ENCODE results near the gene CDH4. TPM values are rescaled to one million over a fixed set of nuclear protein-coding genes. Genes with fewer than 3 reads are reported as not detected.

Gene CDH4
- total and polyA plus RNA-seq, 2 of the 8 experiments (the other 6 are each of a cell fraction or from before 2014, with no cell fraction given), result 4.3 to 7.9 TPM

DNA sequence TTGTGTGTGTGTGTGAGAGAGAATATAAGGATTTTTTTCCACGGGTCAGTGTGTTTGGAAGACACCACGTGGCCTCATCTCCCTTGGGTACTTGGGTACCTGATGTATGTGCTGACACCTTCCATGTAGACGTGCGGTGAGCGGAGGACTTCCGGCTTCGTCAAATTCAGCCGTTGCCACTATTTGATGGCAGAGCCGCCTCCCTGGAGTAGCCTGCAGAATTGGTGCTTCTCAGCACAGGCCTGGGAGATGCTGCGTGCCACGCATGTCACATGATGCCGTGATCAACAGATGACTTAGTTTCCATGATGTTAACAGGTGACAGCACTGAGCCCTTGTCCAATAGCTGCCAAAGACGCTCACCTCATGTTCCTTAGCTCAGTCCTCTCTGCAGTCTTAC, 69.4 kb downstream of the CDH4 start (continued):
- TF ChIP-seq, protein P1, sequence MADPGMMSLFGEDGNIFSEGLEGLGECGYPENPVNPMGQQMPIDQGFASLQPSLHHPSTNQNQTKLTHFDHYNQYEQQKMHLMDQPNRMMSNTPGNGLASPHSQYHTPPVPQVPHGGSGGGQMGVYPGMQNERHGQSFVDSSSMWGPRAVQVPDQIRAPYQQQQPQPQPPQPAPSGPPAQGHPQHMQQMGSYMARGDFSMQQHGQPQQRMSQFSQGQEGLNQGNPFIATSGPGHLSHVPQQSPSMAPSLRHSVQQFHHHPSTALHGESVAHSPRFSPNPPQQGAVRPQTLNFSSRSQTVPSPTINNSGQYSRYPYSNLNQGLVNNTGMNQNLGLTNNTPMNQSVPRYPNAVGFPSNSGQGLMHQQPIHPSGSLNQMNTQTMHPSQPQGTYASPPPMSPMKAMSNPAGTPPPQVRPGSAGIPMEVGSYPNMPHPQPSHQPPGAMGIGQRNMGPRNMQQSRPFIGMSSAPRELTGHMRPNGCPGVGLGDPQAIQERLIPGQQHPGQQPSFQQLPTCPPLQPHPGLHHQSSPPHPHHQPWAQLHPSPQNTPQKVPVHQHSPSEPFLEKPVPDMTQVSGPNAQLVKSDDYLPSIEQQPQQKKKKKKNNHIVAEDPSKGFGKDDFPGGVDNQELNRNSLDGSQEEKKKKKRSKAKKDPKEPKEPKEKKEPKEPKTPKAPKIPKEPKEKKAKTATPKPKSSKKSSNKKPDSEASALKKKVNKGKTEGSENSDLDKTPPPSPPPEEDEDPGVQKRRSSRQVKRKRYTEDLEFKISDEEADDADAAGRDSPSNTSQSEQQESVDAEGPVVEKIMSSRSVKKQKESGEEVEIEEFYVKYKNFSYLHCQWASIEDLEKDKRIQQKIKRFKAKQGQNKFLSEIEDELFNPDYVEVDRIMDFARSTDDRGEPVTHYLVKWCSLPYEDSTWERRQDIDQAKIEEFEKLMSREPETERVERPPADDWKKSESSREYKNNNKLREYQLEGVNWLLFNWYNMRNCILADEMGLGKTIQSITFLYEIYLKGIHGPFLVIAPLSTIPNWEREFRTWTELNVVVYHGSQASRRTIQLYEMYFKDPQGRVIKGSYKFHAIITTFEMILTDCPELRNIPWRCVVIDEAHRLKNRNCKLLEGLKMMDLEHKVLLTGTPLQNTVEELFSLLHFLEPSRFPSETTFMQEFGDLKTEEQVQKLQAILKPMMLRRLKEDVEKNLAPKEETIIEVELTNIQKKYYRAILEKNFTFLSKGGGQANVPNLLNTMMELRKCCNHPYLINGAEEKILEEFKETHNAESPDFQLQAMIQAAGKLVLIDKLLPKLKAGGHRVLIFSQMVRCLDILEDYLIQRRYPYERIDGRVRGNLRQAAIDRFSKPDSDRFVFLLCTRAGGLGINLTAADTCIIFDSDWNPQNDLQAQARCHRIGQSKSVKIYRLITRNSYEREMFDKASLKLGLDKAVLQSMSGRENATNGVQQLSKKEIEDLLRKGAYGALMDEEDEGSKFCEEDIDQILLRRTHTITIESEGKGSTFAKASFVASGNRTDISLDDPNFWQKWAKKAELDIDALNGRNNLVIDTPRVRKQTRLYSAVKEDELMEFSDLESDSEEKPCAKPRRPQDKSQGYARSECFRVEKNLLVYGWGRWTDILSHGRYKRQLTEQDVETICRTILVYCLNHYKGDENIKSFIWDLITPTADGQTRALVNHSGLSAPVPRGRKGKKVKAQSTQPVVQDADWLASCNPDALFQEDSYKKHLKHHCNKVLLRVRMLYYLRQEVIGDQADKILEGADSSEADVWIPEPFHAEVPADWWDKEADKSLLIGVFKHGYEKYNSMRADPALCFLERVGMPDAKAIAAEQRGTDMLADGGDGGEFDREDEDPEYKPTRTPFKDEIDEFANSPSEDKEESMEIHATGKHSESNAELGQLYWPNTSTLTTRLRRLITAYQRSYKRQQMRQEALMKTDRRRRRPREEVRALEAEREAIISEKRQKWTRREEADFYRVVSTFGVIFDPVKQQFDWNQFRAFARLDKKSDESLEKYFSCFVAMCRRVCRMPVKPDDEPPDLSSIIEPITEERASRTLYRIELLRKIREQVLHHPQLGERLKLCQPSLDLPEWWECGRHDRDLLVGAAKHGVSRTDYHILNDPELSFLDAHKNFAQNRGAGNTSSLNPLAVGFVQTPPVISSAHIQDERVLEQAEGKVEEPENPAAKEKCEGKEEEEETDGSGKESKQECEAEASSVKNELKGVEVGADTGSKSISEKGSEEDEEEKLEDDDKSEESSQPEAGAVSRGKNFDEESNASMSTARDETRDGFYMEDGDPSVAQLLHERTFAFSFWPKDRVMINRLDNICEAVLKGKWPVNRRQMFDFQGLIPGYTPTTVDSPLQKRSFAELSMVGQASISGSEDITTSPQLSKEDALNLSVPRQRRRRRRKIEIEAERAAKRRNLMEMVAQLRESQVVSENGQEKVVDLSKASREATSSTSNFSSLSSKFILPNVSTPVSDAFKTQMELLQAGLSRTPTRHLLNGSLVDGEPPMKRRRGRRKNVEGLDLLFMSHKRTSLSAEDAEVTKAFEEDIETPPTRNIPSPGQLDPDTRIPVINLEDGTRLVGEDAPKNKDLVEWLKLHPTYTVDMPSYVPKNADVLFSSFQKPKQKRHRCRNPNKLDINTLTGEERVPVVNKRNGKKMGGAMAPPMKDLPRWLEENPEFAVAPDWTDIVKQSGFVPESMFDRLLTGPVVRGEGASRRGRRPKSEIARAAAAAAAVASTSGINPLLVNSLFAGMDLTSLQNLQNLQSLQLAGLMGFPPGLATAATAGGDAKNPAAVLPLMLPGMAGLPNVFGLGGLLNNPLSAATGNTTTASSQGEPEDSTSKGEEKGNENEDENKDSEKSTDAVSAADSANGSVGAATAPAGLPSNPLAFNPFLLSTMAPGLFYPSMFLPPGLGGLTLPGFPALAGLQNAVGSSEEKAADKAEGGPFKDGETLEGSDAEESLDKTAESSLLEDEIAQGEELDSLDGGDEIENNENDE (IDR thresholded peaks at IDR 0.05; ENCODE audit: insufficient replicate concordance, low read length), result no peak
- no peak for TF ChIP-seq YY1 (IDR thresholded peaks at IDR 0.05; ENCODE audit: low read depth, low read length)
- no peak for TF ChIP-seq SP2 (IDR thresholded peaks at IDR 0.05; ENCODE audit: low read length)
- no peak for TF ChIP-seq TEAD4 (IDR thresholded peaks at IDR 0.05; ENCODE audit: low read depth, low read length)
- no peak for TF ChIP-seq SIX5 (IDR thresholded peaks at IDR 0.05; ENCODE audit: low read depth, low read length)
- no peak for TF ChIP-seq NRF1 (IDR thresholded peaks at IDR 0.05; ENCODE audit: low read depth, low read length)
- no peak for TF ChIP-seq PHF8 (conservative IDR thresholded peaks at IDR 0.05; ENCODE audit: low read depth, low read length)
- no peak for TF ChIP-seq RBBP5 (IDR thresholded peaks at IDR 0.05; ENCODE audit: borderline replicate concordance, low read depth, low read length)

All from H1 (cell line).